ENCODE data around the gene FAM111B. TPM values are rescaled to one million over a fixed set of nuclear protein-coding genes. Genes with fewer than 3 reads are reported as not detected.

FAM111B gene
- polyA plus RNA-seq, 1 experiment: 0.76 TPM

GRCh38 chr11:59112494-59112893 is 5.5 kb downstream of the FAM111B start:
- ChIA-PET POLR2A (no interaction called here), CTCF (interaction anchor here (1.0 kb wide), 1 partner anchor 30 kb away, joined by 3 read pairs; the partner anchor contains the start of gene FAM111A)
- Histone ChIP-seq H3K27me3 (ENCODE audit: control insufficient read depth, insufficient read depth, low read length) (no peaks in the 10 kb centered on the region), H3K36me3 (ENCODE audit: control insufficient read depth, insufficient read depth, low read length) (no peaks in the 10 kb centered on the region), H3K4me3 (ENCODE audit: low read depth, low read length) (no peak overlapping the region)
- TF ChIP-seq CTCF (IDR thresholded peaks at IDR 0.05; ENCODE audit: insufficient read depth, low read depth, low read length): no peak
- DNase-seq (ENCODE audit: low read depth): no peak

GRCh38 chr11:59114344-59114743 is 7.3 kb downstream of the FAM111B start:
- Histone ChIP-seq H3K27me3 (ENCODE audit: control insufficient read depth, insufficient read depth, low read length) (no peaks in the 10 kb centered on the region), H3K36me3 (ENCODE audit: control insufficient read depth, insufficient read depth, low read length) (no peaks in the 10 kb centered on the region), H3K4me3 (ENCODE audit: low read depth, low read length) (no peak overlapping the region)
- CTCF ChIA-PET: interaction anchor here (1.0 to 1.3 kb wide), 2 partner anchors 18 to 21 kb away, joined by 4 to 5 read pairs; no protein-coding TSS in a partner anchor
- POLR2A ChIA-PET: no interaction called here
- no peak for TF ChIP-seq CTCF (IDR thresholded peaks at IDR 0.05; ENCODE audit: insufficient read depth, low read depth, low read length)
- DNase-seq (ENCODE audit: low read depth): no peak

GRCh38 chr11:59115553-59115952 is 8.5 kb downstream of the FAM111B start:
- POLR2A ChIA-PET: no interaction called here
- H3K36me3 ChIP-seq (ENCODE audit: control insufficient read depth, insufficient read depth, low read length): no peaks in the 10 kb centered on the region
- CTCF ChIA-PET: no interaction called here
- no peaks in the 10 kb centered on the region for H3K27me3 ChIP-seq (ENCODE audit: control insufficient read depth, insufficient read depth, low read length)
- no peak overlapping the region for H3K4me3 ChIP-seq (ENCODE audit: low read depth, low read length)
- TF ChIP-seq CTCF (IDR thresholded peaks at IDR 0.05; ENCODE audit: insufficient read depth, low read depth, low read length): no peak
- DNase-seq (ENCODE audit: low read depth): no peak

- H3K36me3 ChIP-seq (ENCODE audit: control insufficient read depth, insufficient read depth, low read length): no peaks in the 10 kb centered on the region
- no peak for DNase-seq (ENCODE audit: low read depth)
- CTCF ChIA-PET: no interaction called here
- no peak overlapping the region for H3K4me3 ChIP-seq (ENCODE audit: low read depth, low read length)
- POLR2A ChIA-PET: no interaction called here
- no peak for TF ChIP-seq CTCF (IDR thresholded peaks at IDR 0.05; ENCODE audit: insufficient read depth, low read depth, low read length)
- H3K27me3 ChIP-seq (ENCODE audit: control insufficient read depth, insufficient read depth, low read length): no peaks in the 10 kb centered on the region
Observed at GRCh38 chr11:59117774-59118173, 10.7 kb downstream of the FAM111B start.

GRCh38 chr11:59119826-59120225 is 12.8 kb downstream of the FAM111B start:
- ChIA-PET CTCF (interaction anchor here (1.1 to 3.0 kb wide), 2 partner anchors 16 to 24 kb away, joined by 3 to 15 read pairs; no protein-coding TSS in a partner anchor), POLR2A (no interaction called here)
- no peaks in the 10 kb centered on the region for H3K27me3 ChIP-seq (ENCODE audit: control insufficient read depth, insufficient read depth, low read length)
- DNase-seq (ENCODE audit: low read depth): no peak
- no peak overlapping the region for H3K4me3 ChIP-seq (ENCODE audit: low read depth, low read length)
- no peak for TF ChIP-seq CTCF (IDR thresholded peaks at IDR 0.05; ENCODE audit: insufficient read depth, low read depth, low read length)
- H3K36me3 ChIP-seq (ENCODE audit: control insufficient read depth, insufficient read depth, low read length): no peaks in the 10 kb centered on the region

Measured in BJ (cell line).